KOPT-K1 (cell line): ENCODE results near the gene TIMM17A.

Experiments used
- H3K27ac ChIP-seq: fragments of 200-600 bp; sonication (generic); 2 replicates; pipeline ENCODE4 v1.5.1; 2016; ENCODE audit warnings: antibody characterized with exemption, mild to moderate bottlenecking, low read depth, low read length; ENCODE audit not compliant: poor library complexity, severe bottlenecking
- H3K36me3 ChIP-seq: fragments of 200-600 bp; sonication (generic); 2 replicates; pipeline ENCODE4 v1.5.1; 2017; ENCODE audit warnings: antibody characterized with exemption, mild to moderate bottlenecking, low read length, moderate library complexity; ENCODE audit not compliant: insufficient read depth
- H3K9me3 ChIP-seq: fragments of 200-600 bp; sonication (generic); 2 replicates; pipeline ENCODE4 v1.5.1; 2017; ENCODE audit warnings: antibody characterized with exemption, low read length, mild to moderate bottlenecking; ENCODE audit not compliant: insufficient read depth, poor library complexity, severe bottlenecking

Gene TIMM17A

DNA sequence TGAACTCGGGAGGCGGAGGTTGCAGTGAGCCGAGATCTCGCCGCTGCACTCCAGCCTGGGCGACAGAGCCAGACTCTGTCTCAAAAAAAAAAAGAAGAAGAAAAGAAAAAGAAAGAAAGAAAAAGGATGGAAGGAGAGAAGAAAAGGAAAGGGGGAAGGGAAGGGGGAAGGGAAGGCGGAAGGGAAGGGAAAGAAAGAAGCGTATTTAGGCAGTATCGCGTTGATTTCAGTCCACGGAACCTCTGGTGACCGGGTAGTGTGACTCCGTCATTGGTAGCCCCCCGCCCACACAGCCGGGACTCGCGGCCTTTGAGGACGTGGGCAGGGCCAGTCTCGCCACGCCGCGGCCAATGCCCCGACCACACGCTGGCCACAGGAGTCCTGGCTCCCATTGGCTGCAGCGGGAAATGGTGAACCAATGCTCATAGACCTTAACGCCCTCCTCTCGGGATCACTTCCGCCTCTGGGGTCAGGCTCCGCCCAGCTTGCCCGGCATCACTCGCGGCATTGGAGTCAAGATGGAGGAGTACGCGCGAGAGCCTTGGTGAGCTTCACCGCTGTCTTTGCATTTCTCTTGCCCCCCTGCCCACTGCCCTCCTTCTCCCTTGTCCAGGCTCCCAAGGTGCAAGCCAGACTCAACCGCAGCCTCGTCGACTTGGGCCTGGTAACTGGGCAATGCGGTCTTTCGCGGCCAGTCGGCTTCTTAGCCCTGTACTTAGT is at the start of gene TIMM17A:
TIMM17A (plus strand) TSS at position 495 of the 720 bp plus-strand sequence; CDS start at position 519, 24 bp downstream.
- H3K27ac ChIP-seq, result peak within 1 kb of the TSS; percentile 79
- H3K36me3 ChIP-seq, result peaks cover 27% of the 10 kb centered on the region
- H3K9me3 ChIP-seq, result no peaks in the 10 kb centered on the region

DNA sequence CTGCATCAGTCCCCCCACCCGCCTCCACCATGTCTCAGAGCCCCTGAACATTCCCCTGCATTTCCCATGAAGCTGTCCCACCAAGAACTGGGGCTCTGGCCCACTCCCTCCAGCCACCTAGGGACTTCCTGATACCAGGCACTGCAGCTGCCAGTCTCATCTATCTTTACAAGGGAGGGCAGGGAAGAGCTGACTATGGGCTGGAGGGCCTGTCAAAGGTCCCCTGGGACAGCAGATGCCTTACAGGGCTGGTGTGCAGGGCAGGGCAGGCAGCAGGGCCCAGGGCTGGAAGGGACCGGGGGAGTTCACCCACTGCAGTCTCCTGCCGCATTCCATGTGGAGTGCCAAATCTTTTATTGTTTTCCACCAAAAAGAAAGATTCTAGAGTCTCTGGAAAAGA is 49.0 kb upstream of the TIMM17A start:
- no peaks in the 10 kb centered on the region for H3K9me3 ChIP-seq
- no peaks in the 10 kb centered on the region for H3K36me3 ChIP-seq
- no peak overlapping the region for H3K27ac ChIP-seq

DNA sequence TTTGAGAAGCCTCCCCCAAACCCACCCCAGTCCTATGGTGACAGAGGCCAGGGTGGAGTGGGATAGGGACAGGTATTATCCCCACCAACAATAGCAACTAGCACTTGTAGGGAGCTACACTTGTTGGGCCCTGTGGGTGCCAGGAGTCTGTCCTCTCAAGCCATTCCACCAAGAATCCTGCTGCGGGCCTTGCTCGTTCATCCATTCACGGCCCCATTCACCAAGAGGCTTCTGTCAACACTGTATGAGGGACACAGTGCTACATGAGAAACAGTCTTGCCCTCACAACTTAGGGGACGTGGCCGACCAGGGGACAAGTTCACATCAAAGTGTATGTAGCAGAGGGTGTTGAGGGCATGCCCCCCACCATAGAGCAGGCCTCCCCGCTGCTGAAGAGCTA is 47.7 kb upstream of the TIMM17A start:
- no peak overlapping the region for H3K27ac ChIP-seq
- no peaks in the 10 kb centered on the region for H3K36me3 ChIP-seq
- no peaks in the 10 kb centered on the region for H3K9me3 ChIP-seq

DNA sequence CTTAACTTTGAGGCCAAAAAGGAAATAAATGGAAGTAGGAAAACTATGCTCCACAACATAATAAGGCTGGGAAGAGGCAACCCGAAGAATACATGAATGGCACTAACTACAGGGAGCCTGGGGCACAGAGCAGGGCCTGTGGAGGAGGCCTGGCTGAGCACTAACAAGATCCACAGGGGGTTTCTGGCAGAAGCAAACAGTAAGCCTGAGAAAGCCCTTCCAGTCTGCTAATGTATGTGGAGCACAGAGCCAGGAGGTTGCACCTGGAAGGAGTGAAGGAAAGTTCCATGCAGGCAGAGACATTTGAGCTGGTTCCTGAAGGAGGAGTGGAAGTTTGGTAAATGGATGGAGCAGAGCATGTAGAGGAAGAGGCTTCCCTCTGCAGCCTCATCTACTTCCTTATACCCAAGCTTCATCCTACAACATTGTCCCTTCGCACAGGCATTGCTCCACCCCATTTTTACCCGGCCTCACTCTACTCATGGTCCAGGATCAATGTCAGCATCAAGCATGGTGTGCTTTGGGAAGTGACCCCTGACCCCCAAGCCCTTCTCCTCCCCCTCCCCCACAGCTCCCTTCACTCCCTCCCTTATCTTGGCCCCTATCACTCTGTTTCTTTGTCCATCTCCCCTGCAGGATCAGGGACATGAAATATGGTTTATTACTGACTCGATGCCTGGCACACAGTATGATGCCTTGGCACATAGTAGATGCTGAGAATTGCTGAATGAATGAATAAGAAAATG is 43.3 kb upstream of the TIMM17A start:
- H3K27ac ChIP-seq, result no peak overlapping the region
- H3K36me3 ChIP-seq, result no peaks in the 10 kb centered on the region
- H3K9me3 ChIP-seq, result no peaks in the 10 kb centered on the region

DNA sequence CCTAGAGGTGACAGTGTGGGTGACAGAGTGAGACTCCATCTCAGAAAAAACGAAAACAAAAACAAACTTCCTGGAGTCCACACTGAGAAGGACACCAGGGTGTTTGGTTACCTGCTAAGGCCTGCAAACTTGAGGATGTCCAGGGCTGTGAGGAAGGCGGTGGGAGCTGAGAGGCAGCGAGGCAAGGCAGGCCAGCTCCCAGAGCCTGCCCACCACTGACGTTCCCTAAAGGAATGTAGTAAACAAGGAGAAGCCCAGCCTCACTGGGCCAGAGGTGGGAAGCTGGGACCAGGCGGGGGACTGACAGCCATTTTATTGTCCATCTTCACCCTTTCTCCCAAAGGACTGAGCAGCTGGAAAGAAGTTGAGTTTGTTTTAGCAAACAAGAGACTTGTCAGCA is 42.5 kb upstream of the TIMM17A start:
- no peaks in the 10 kb centered on the region for H3K9me3 ChIP-seq
- no peak overlapping the region for H3K27ac ChIP-seq
- H3K36me3 ChIP-seq, result no peaks in the 10 kb centered on the region

DNA sequence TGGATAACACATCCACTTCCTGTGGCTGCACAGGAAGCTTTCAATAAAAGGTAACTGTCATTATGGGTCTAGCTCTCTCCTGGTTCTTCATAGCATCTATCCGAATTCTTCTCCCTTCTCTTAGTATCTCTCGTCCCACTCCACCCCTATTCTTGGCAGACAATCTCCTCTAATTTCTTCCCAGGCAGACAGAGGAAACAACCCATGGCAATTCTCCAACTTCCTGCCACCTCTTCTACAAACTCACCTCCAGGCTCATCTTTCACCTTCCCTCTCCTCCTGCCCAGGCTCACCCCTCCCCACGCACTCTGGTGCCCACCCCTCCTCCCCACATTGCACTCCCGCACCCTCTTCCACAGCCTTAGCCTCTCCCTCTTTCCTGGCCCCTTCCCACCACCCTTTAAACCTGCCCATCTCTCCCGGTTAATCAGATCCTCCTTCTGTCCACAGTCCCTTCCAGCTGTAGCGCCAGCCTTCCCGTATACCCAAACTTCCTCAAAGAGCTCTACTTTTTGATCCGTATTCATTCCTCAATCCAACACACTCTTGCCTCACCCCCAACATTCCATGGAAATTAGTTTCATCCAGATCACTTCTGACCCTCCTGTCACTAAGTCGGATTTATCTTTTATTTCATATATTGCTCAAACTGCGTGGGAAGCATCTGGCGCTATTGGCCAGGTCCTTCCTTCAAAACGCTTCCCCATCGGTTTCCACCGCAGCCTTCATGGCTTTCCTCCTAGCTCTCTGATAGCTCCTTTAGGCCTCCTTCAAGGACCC is 40.7 kb upstream of the TIMM17A start:
- Histone ChIP-seq H3K9me3 (no peaks in the 10 kb centered on the region), H3K27ac (no peak overlapping the region), H3K36me3 (no peaks in the 10 kb centered on the region)

DNA sequence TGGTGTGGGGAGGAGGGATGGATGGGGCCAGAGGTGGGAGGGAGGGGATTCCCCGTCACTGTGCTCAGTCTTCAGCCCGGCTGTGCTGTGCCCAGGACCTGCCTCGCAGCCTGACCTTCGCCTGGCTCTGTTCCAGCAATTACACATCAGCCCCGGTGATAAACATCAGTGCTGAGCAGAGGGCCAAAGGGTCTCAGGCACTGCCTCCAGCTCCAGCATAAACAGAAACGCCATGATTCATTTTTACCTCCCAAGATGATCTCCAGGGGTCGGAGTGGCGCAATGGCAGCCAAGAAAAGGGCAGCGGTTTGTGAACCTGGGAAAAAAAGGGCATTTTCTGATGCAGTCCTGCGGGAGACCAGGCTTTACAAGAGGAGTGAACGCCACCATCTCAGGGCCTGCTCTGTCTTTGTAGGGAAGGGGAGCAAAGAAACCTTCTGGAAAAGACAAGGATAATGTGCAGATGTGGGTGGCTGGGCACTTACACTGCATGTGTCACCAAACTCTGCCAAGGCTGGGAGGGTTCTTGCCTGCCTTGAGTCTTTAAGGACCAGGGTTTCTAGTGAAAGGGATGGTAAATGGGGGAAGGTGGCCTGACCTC is 38.6 kb upstream of the TIMM17A start:
- H3K27ac ChIP-seq, result no peak overlapping the region
- H3K36me3 ChIP-seq, result no peaks in the 10 kb centered on the region

DNA sequence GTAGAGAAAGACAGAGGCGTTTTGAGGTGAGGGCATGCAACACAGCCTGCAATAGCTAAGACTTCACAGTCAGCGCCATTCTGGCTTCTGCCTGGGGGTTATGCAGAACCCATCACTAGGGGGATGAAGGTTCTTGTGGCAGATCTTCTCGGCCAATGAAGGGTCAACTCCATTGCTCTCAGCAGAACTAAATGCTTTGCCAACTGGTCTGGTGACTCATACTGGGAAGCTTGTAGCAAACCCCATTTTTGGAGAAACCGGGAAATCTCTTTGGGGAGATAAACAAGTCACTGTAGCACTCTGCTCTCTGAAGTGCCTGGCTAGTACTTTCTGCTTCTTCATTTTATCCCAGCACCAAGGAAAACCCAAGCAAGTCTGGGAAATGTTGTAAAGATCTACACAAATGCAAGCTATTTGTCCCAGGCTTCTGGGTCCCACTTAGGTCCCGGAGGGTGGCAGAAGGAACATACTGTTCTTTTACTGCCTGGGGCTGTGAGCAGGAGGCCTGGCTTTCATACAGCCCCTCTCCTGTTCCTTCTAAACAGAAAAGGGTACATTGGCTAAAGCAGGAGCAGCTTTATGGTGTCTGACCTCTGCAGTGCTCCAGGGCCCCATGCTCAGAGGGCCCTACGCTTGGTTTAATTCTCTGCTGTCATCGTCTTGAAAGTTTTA is 37.8 kb upstream of the TIMM17A start:
- H3K36me3 ChIP-seq, result no peaks in the 10 kb centered on the region
- no peak overlapping the region for H3K27ac ChIP-seq
- no peaks in the 10 kb centered on the region for H3K9me3 ChIP-seq

More for the DNA sequence above, 38.6 kb upstream of the TIMM17A start:
- no peaks in the 10 kb centered on the region for H3K9me3 ChIP-seq

DNA sequence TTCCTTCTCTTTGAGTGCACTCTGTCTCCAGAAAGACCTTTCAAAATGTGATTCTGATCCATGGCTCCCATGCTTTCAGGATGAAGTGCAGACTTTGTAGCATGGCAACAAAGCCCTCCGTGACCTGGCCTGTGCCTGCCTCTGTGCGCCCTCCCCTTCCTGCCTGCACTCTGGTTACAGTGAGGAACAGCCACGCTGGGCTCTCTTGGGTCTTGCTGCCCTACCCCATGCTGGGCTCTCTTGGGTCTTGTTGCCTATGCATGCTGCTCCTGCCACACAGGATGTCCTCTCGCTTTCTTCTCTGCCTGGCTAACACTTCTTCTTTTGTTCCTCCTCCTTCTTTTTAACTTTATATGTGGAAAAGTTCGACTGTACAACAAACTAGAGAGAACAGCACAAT is 37.0 kb upstream of the TIMM17A start:
- Histone ChIP-seq H3K36me3 (no peaks in the 10 kb centered on the region), H3K27ac (no peak overlapping the region), H3K9me3 (no peaks in the 10 kb centered on the region)

DNA sequence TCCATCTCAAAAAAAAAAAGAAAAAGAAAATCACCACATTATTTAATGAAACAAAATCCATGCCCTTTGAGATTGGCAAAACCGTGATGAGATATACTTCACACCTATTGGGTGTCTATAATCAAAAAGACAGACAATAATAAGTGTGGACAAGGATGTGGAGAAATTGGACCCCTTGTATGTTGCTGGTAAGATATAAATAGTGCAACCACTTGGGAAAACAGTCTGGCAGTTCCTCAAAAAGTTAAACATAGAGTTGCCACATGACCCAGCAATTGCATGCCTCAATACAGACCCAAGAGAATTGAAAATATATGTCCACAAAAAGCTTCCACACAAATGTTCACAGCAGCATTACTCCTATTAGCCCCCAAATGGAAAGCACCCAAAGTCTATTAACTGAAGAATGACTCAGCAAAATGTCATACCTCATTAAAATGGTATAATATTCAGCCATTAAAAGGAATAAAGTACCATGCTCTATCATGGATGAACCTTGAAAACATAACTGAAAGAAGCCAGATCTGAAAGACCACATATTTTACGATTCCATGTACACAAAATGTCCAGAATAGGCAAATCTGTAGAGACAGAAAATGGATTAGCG is 33.2 kb upstream of the TIMM17A start:
- H3K9me3 ChIP-seq, result no peaks in the 10 kb centered on the region
- no peak overlapping the region for H3K27ac ChIP-seq
- no peaks in the 10 kb centered on the region for H3K36me3 ChIP-seq

DNA sequence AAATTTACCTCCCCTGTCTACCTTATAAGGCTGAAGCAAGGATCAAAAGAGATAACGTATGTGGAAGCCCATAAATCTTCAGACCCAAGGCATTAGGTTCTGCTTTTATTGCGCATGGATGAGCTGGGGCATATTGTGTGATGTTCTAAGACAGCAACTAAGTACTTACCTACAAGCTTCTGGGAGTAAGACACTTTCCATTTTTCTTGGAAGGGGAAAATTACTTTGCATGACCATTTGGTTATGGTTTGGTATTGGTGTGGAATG is 30.1 kb upstream of the TIMM17A start:
- Histone ChIP-seq H3K27ac (no peak overlapping the region), H3K36me3 (no peaks in the 10 kb centered on the region), H3K9me3 (no peaks in the 10 kb centered on the region)

DNA sequence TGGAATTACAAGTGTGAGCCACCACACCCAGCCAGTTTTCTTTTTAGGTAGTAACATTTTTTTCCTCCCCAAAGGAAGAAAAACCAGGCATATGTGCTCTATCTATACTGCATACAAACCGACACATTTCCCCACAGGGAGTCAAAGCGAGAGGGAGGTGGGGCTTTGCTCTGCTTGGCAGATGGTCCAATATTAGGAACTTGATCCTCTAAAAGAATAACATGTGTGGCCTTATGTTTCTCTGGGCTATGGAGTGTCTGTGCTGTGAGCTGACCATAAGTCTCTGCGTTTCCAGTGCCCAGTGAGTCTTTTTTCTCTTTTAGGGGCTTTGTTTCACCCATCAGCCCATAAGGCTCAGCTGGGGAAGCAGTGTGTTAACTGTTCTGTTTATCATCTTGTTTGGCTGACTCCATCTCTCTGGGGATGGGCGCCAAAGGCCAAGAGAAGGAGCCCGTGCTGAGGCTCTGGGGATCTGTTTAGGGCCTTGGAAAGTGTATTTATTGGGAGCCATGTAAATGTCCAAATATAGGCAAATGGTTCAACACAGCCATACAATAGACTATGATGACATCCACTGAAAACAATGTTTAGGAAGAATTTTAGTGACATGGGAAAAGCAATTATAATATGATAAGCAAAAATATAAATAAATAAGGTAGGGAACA is 29.2 kb upstream of the TIMM17A start:
- no peak overlapping the region for H3K27ac ChIP-seq
- no peaks in the 10 kb centered on the region for H3K9me3 ChIP-seq
- no peaks in the 10 kb centered on the region for H3K36me3 ChIP-seq

DNA sequence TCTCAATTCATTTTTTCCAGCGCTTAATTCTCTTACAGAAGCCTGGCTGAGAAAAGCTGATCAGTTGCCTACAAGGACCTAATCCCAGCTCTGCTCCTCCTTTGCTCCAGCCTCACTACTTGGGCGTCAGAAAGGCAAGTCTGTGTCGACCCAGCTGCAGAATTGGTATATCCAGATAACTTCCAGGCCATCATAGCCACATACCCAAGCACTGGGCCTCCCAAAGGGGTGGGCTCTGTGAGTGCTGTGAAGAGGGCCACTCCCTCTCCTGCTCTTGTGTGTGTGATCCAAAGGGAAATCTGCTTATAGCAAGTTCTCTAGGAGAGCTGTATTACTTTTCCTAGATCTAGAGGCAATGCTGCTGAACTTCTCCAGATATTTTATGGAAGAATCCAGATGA is 27.0 kb upstream of the TIMM17A start:
- H3K27ac ChIP-seq, result no peak overlapping the region
- no peaks in the 10 kb centered on the region for H3K36me3 ChIP-seq
- H3K9me3 ChIP-seq, result no peaks in the 10 kb centered on the region

DNA sequence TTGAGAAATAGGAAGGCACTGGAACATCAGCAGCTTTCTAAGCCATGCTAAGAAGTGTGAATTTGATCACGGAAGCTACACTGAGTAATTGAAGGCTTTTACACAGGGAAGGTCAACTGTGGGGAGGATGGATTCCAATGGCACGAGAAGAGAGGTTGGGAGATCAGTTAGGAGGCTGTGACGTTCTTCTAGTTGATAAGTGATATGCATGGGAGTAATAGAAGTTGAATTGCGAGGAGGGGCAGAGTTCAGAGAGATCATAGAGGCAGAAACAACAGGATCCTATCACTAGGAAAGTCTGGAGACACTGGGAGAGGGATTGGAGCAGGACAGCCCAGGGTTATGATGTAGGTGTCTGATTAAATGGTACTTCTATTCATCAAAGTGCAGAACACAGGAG is 25.2 kb upstream of the TIMM17A start:
- Histone ChIP-seq H3K27ac (no peak overlapping the region), H3K36me3 (no peaks in the 10 kb centered on the region), H3K9me3 (no peaks in the 10 kb centered on the region)
